ENCODE measurements around the gene EXOC3.

GRCh38 chr5:492314-492893 lies 49.4 kb downstream of the EXOC3 start:
- TF ChIP-seq CTCF (conservative IDR thresholded peaks at IDR 0.05) (no peak), ZFX (IDR thresholded peaks at IDR 0.05) (no peak)
